ENCODE results near the gene MED27.

Gene MED27

DNA sequence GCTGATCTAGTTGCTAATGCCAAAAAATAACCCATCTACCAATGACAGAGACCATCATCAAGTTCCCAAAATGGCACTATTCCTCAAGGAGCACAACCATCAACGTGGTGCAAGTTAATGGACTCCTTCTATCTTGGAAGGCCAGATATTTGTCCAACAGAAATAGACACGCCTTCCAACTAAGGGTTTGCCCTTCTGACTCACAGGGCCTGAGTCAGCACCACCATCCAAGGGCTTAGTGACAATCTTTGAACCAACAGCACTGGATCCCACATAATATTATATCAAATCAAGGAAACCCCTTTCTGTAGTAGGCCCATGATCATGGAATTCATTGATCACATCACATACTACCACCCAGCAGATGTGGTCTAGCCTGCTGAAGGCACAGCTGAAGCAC, 84.3 kb downstream of the MED27 start:
- no peak for DNase-seq (ENCODE audit: low spot score)

DNA sequence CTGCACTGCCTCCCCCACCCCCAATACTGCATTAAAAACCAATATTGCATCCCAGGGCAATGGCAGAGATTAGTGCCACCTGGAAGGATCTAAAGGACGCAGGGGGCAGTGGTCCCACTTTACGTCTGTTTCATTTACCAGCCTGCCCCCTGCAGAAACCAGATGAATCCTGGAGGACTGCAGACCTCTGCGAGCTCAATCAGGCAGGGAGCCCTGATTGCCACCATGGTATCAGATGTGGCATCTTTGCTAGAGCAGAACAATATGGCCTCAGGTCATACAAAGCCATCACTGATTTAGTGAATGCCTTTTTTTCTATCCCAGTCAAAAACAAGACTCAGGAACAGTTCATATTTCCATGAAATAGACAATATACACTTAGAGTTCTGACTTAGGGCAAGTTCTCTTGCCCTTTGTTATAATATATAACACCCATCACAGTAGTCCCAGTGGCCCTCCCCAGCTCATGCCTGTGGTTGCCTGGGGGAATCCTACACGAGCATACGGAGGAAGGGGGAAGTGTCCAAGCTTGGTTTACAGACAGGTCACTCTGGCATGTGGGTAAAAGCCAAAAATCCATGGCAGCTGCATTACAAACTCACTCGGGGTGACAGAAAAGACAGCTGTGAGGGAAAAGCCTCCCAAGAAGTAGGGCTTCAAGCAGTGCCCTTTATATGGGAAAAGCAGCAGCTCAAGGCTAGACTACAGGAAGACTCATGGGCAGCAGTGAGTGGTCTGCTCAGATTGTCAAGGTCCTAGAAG, 85.1 kb downstream of the MED27 start:
- DNase-seq (ENCODE audit: low spot score) = no peak

GRCh38 chr9:131992906-131993657, 86.6 kb downstream of the MED27 start:
- DNase-seq (ENCODE audit: low spot score) = no peak

GRCh38 chr9:131987232-131987631, 92.4 kb downstream of the MED27 start:
- DNase-seq (ENCODE audit: low spot score) = no peak

DNA sequence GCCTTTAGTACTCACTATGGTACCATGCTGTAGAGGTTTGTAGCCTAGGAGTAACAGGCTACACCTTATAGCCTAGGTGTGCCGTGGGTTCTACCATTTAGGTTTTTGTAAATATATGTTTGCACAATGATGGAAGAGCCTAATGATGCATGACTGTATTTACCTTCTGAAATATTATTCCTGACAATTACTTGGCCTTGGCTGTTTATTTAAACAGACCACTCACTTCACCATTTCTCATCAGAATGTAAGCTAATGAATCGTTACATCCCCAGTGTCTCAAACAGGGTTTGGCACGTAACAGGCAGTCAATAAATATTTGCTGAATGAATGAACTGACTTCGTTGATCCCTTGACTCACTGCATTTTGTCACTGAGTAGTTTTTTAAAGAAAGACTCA, 93.1 kb downstream of the MED27 start:
- no peak for DNase-seq (ENCODE audit: low spot score)

DNA sequence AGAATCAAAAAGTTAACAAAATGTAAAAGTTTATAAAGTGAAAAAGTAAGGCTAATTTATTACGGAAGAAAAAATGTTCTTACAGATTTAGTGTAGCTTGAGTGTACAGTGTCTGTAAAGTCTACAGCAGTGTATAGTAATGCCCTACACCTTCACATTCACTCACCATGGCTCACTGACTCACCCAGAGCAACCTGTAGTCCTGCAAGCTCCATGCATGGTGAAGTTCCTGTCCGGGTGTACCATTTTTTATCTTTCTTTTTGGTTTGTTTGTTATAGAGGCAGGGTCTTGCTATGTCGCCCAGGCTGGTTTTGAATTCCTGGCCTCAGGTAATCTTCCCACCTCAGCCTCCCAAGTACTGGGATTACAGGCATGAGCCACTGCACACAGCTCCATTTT, 93.6 kb downstream of the MED27 start:
- no peak for DNase-seq (ENCODE audit: low spot score)

DNA sequence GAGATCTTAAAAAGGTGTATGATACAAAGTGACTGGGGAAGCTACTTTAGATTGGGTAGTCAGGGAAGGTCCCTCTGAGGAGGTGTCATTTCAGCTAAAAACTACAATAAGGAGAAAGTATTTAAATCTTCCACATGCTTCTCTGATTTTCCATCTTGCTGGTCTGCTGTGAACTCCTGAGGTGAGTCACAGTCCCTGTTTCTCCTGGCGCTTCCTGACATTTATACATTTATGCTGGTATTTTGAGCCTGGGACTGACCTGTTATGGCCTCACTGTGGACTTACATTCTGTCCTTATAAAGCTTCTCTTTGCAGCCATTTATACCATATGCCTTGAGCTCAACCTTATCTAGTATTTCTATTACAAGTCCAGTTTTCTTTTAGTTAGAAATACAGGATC, 95.1 kb downstream of the MED27 start:
- DNase-seq (ENCODE audit: low spot score) = no peak

GRCh38 chr9:131982671-131983239, 96.9 kb downstream of the MED27 start:
- DNase-seq (ENCODE audit: low spot score) = no peak

GRCh38 chr9:131982102-131982501, 97.6 kb downstream of the MED27 start:
- DNase-seq (ENCODE audit: low spot score) = no peak

DNA sequence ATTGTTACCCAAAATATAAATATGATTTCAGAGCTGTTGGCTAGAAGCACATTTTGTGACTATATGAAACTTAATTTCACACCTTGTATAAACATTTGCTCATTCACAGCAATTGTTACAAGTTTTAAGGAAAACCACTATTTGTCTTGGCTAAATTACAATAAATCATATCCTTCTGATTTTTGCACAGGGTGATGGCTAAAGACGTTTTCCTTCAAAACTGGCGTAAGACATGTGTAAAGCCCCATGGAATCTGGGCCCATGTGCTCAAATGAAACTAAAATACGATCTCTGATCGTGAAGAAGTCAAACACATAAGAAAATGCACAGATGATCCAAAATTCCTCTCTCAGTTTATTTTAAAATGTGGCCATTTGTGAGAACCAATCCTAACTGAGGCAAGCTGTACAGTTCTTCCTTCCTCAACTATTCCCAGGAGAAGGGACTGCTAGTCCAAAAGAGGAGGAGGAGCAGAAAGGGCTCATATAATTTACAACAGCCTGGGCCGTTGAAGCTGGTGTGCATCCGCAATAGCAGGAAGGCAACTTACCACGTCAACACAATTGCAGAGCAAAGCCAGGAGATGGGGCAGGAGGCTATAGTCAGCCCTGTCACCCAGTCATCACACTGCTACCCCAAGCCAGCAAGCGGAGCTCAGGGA, 98.4 kb downstream of the MED27 start:
- no peak for DNase-seq (ENCODE audit: low spot score)

- no peak for DNase-seq (ENCODE audit: low spot score)
Measured at GRCh38 chr9:131980267-131981016, 99.2 kb downstream of the MED27 start.

GRCh38 chr9:131977109-131977838, 102.4 kb downstream of the MED27 start:
- no peak for DNase-seq (ENCODE audit: low spot score)

GRCh38 chr9:131976157-131977108, 103.2 kb downstream of the MED27 start:
- no peak for DNase-seq (ENCODE audit: low spot score)

DNA sequence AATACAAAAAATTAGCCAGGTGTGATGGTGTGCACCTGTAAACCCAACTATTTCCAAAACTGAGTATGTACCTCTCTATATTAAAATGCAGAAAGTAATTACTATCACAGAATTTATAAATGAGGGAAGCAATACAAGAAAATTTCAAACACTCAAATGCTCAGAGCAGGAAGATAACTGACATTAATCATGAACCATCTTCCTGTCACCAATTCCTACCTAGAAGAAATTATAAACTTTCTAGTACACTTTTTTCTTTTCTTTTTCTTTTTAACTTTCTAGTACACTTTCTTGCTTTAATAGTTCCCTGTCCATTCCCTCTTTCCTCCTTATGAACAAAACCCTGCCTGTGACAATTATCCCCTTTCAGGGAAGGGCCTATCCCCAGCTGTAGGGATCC, 106.8 kb downstream of the MED27 start:
- DNase-seq (ENCODE audit: low spot score) = no peak

DNA sequence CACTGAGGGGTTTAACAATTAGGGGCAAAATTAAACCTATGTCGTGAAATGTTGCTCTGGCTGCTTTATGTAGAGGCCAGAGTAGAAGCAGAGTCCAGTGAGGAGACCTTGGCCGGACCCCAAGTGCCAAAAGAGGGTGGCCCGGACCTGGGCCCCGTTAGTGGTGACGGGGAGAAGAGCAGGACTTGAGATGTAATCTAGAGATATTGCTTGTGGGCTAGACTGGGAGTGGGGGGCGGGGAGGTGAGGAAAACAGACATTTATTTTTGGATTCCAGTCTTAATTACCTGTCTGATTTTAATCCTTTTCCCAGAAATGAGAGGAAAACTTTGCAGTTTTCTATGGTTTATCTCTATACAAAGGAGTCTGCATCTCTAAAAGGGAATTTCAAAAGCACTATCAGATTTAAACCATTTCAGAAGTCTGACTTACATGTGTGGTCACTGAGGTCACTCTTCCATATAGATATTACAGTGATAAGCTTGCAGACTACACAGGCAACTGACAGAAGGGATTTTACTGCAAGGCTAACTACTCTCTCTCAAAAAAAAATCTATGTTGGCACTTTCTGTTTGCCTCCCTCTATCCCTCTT, 108.1 kb downstream of the MED27 start:
- DNase-seq (ENCODE audit: low spot score) = no peak

DNA sequence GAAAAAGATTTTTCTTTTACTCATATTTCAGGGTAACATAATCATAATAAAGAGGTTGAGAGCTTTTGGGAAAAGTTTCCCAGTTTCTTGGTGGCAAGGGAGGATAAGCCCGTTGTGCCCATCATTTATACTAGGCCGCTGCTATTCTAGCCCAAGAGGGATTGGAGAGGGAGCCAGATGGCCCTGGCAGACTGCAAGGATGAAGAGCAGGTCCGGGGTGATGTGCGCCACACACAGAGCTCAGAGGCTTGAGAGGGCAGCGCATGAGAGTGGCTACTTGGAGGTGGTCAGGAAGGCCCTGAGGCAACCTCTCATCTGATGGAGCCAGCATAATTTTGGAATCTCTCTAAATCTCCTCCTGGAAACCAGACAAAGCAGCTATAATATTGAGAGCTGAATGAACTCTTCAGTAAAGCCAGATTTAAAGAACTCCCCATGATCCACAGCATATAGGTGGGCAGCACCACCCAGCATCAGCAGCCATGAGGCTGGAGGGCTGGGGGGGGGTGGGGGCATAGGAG, 110.1 kb downstream of the MED27 start:
- DNase-seq (ENCODE audit: low spot score) = no peak

- no peak for DNase-seq (ENCODE audit: low spot score)
Measured at GRCh38 chr9:131968632-131969031, 111.0 kb downstream of the MED27 start.

- DNase-seq (ENCODE audit: low spot score) = no peak
Measured at GRCh38 chr9:131965841-131966240, 113.8 kb downstream of the MED27 start.

GRCh38 chr9:131965103-131965502, 114.6 kb downstream of the MED27 start:
- no peak for DNase-seq (ENCODE audit: low spot score)

Data from iPS-NIHi11 (cell line).